HCT116 (cell line): Measurements from ENCODE around the gene FGF8. TPM values are rescaled to one million over a fixed set of nuclear protein-coding genes. Genes with fewer than 3 reads are reported as not detected.

Source experiments
- ATAC-seq: fragments of 200-7000 bp; cut with Tn5 transposase; 2 replicates; pipeline ENCODE4 v1.9.1; 2020; ENCODE audit warnings: mild to moderate bottlenecking, moderate library complexity
- BruUV-seq: library from RNA; stranded (reverse); fragments of 400-500 nt; replicated peaks from 2 replicates; lab custom pipeline; 2021; lab: Mats Ljungman, UMichigan
- CTCF ChIA-PET: fragments of 300-600 bp; sonication (Branson Sonifier 250); formaldehyde crosslinking; loops from one replicate; lab custom pipeline; 2021; ENCODE audit warnings: antibody characterized with exemption; lab: Charles Lee
- POLR2A ChIA-PET: fragments of 300-600, 350-600 bp; sonication (Branson Sonifier 250); formaldehyde crosslinking; loops from one replicate; lab custom pipeline; 2021; ENCODE audit warnings: antibody characterized with exemption; lab: Charles Lee
- RAD21 ChIA-PET, 2 experiments: fragments of 300-600 bp; sonication (Branson Sonifier 250); formaldehyde crosslinking; loops; one replicate each; lab custom pipeline; 2023; ENCODE audit warnings: low total read pairs in 2 of 2; ENCODE audit not compliant: uncharacterized antibody in 2 of 2, unreplicated experiment in 2 of 2, low non-redundant PET in 1 of 2; lab: Charles Lee
- DNase-seq: peaks from one replicate; pipeline ENCODE4 v3.0.0-alpha.2; 2010; ENCODE audit warnings: low read depth, low spot score
- H2AFZ ChIP-seq: fragments of 200-600 bp; shearing (Covaris generic), sonication (generic); 2 replicates; pipeline ENCODE4 v1.6.1; 2017; ENCODE audit warnings: low read depth, mixed run types, mixed read lengths, antibody characterized with exemption, low read length; ENCODE audit not compliant: poor library complexity, severe bottlenecking
- H3K27ac ChIP-seq: 2 replicates; pipeline ENCODE4 v1.5.1; 2012; ENCODE audit warnings: low read depth, low read length
- H3K27me3 ChIP-seq: fragments of 200-600 bp; sonication (generic); 2 replicates; pipeline ENCODE4 v1.6.1; 2016; ENCODE audit warnings: mixed run types, low read length, mixed read lengths; ENCODE audit not compliant: insufficient read depth
- H3K36me3 ChIP-seq, 2 experiments: fragments of 200-500 bp in 1 of 2; fragments of 200-600 bp in 1 of 2; sonication (Bioruptor generic) in 1 of 2; sonication (generic) in 1 of 2; 2 replicates each; pipeline versions ENCODE4 v1.5.1 to v1.6.1; 2014 to 2016; ENCODE audit warnings: low read length in 2 of 2, inconsistent platforms in 1 of 2, mixed read lengths in 1 of 2, mixed run types in 1 of 2; ENCODE audit not compliant: insufficient read depth in 2 of 2, control insufficient read depth in 1 of 2
- H3K4me1 ChIP-seq, 2 experiments: fragments of 200-600 bp in 1 of 2; sonication (generic) in 1 of 2; 2 replicates each; pipeline versions ENCODE4 v1.5.1 to v1.6.1; 2012 to 2017; ENCODE audit warnings: low read length in 2 of 2, inconsistent platforms in 1 of 2, mild to moderate bottlenecking in 1 of 2, mixed read lengths in 1 of 2, mixed run types in 1 of 2, moderate library complexity in 1 of 2; ENCODE audit not compliant: insufficient read depth in 2 of 2, control insufficient read depth in 1 of 2
- H3K4me2 ChIP-seq: fragments of 200-600 bp; sonication (generic); 2 replicates; pipeline ENCODE4 v1.6.1; 2017; ENCODE audit warnings: mixed run types, low read length, mixed read lengths
- H3K4me3 ChIP-seq, 2 experiments: fragments of 200-600 bp in 1 of 2; sonication (generic) in 1 of 2; replicated peaks in 1 of 2; 2 replicates each; pipeline ENCODE4 v1.5.1; 2011 to 2016; ENCODE audit warnings: low read length in 2 of 2, control low read depth in 1 of 2, low read depth in 1 of 2, mild to moderate bottlenecking in 1 of 2, mixed read lengths in 1 of 2, mixed run types in 1 of 2
- H3K79me2 ChIP-seq: fragments of 200-600 bp; sonication (generic); 2 replicates; pipeline ENCODE4 v1.6.1; 2017; ENCODE audit warnings: mild to moderate bottlenecking, mixed run types, low read length, moderate library complexity, mixed read lengths; ENCODE audit not compliant: insufficient read depth
- H3K9ac ChIP-seq: fragments of 200-600 bp; sonication (generic); 2 replicates; pipeline ENCODE4 v1.6.1; 2016; ENCODE audit warnings: low read length, mixed read lengths
- H3K9me2 ChIP-seq: fragments of 200-600 bp; sonication (generic), shearing (Covaris generic); 2 replicates; pipeline ENCODE4 v1.6.1; 2017; ENCODE audit warnings: mixed run types, mild to moderate bottlenecking, moderate library complexity; ENCODE audit not compliant: insufficient read depth
- H3K9me3 ChIP-seq, 2 experiments: fragments of 200-500 bp in 1 of 2; fragments of 200-600 bp in 1 of 2; sonication (Bioruptor generic) in 1 of 2; sonication (generic) in 1 of 2; 2 replicates each; pipeline ENCODE4 v1.6.1; 2014 to 2017; ENCODE audit warnings: low read length in 2 of 2, mixed read lengths in 2 of 2, inconsistent platforms in 1 of 2, low read depth in 1 of 2, mild to moderate bottlenecking in 1 of 2, mixed run types in 1 of 2, moderate library complexity in 1 of 2; ENCODE audit not compliant: control insufficient read depth in 1 of 2, insufficient read depth in 1 of 2
- H4K20me1 ChIP-seq: fragments of 200-600 bp; sonication (generic), shearing (Covaris generic); 2 replicates; pipeline ENCODE4 v1.6.1; 2017; ENCODE audit warnings: mixed run types, mild to moderate bottlenecking, moderate library complexity; ENCODE audit not compliant: insufficient read depth
- EZH2 ChIP-seq: fragments of 200-600 bp; sonication (generic); IDR thresholded peaks from 2 replicates; pipeline ENCODE4 v1.6.1; 2017; ENCODE audit warnings: antibody characterized with exemption, mixed run types
- EZH2phosphoT487 ChIP-seq: fragments of 200-600 bp; IDR thresholded peaks from 2 replicates; pipeline ENCODE4 v1.6.1; 2018; ENCODE audit warnings: antibody characterized with exemption, borderline replicate concordance
- FOSL1 ChIP-seq: IDR thresholded peaks from 2 replicates; pipeline ENCODE4 v1.6.1; 2012; ENCODE audit warnings: low read depth
- JUND ChIP-seq: IDR thresholded peaks from 2 replicates; pipeline ENCODE4 v1.6.1; 2012
- POLR2AphosphoS5 ChIP-seq: IDR thresholded peaks from 2 replicates; pipeline ENCODE4 v1.6.1; 2011; ENCODE audit warnings: mild to moderate bottlenecking, low read depth, low read length, moderate library complexity
- RAD21 ChIP-seq: IDR thresholded peaks from 2 replicates; pipeline ENCODE4 v1.6.1; 2012; ENCODE audit warnings: low read depth, mild to moderate bottlenecking
- TCF7L2 ChIP-seq: IDR thresholded peaks from 2 replicates; pipeline ENCODE4 v1.7.0; 2011; ENCODE audit warnings: borderline replicate concordance, inconsistent platforms; ENCODE audit not compliant: insufficient read depth, insufficient read length; ENCODE audit errors: extremely low read depth
- intact Hi-C: fragments of 100-400 bp; cut with micrococcal nuclease; formaldehyde crosslinking; loops from 2 replicates; pipeline ENCODE4 v1.10.0; 2022
- total RNA-seq: library from RNA; stranded (reverse); gene quantifications from one replicate; pipeline ENCODE4 v1.2.1, GENCODE V29; 2021; ENCODE audit not compliant: unreplicated experiment
- TF ChIP-seq, protein P1 (sequence below): IDR thresholded peaks from 2 replicates; pipeline ENCODE4 v1.6.1; 2012; ENCODE audit warnings: low read depth
- TF ChIP-seq, protein P2 (sequence below): IDR thresholded peaks from 2 replicates; pipeline ENCODE4 v1.6.1; 2012

FGF8 gene
- total RNA-seq, 1 experiment from 2014 or later, result 2.7 TPM

DNA sequence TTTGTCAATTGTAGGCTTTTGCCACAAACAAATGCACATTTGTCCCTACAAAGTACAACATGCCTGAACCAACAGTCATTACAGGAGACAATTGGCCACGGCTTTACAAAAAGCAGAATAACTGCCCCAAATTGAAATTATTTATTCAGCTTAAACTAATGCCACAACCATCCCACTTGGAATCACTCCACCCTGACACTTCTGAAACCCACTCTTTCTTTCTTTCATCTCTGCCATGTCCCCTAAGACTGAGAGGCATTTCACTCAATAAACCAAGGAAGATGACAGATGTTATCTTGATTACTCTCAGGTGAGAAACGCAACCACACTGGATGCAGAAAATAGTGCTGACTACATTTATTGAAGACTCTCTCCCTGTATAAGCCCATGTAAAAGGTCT lies 9.9 kb upstream of the FGF8 start:
- ChIA-PET RAD21 (no interaction called here), CTCF (no interaction called here), POLR2A (no interaction called here)
- BruUV-seq, result TSS peak; percentile 3
- Histone ChIP-seq H2AFZ (no peak overlapping the region), H3K4me3 (no peak overlapping the region), H4K20me1 (no peaks in the 10 kb centered on the region), H3K79me2 (peaks cover 33% of the 10 kb centered on the region), H3K4me2 (no peak overlapping the region), H3K27me3 (no peaks in the 10 kb centered on the region), H3K9ac (no peak overlapping the region), H3K27ac (no peak overlapping the region), H3K4me1 (peaks cover 10 to 30% of the 10 kb centered on the region in 2 experiments), H3K9me3 (no peaks in the 10 kb centered on the region), H3K36me3 (peaks cover 34 to 44% of the 10 kb centered on the region in 2 experiments), H3K9me2 (no peaks in the 10 kb centered on the region)
- intact Hi-C loops, result no loop called here
- no peak for ATAC-seq
- TF ChIP-seq, protein P1, sequence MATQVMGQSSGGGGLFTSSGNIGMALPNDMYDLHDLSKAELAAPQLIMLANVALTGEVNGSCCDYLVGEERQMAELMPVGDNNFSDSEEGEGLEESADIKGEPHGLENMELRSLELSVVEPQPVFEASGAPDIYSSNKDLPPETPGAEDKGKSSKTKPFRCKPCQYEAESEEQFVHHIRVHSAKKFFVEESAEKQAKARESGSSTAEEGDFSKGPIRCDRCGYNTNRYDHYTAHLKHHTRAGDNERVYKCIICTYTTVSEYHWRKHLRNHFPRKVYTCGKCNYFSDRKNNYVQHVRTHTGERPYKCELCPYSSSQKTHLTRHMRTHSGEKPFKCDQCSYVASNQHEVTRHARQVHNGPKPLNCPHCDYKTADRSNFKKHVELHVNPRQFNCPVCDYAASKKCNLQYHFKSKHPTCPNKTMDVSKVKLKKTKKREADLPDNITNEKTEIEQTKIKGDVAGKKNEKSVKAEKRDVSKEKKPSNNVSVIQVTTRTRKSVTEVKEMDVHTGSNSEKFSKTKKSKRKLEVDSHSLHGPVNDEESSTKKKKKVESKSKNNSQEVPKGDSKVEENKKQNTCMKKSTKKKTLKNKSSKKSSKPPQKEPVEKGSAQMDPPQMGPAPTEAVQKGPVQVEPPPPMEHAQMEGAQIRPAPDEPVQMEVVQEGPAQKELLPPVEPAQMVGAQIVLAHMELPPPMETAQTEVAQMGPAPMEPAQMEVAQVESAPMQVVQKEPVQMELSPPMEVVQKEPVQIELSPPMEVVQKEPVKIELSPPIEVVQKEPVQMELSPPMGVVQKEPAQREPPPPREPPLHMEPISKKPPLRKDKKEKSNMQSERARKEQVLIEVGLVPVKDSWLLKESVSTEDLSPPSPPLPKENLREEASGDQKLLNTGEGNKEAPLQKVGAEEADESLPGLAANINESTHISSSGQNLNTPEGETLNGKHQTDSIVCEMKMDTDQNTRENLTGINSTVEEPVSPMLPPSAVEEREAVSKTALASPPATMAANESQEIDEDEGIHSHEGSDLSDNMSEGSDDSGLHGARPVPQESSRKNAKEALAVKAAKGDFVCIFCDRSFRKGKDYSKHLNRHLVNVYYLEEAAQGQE, result no peak
- TF ChIP-seq RAD21 (no peak), TCF7L2 (no peak), FOSL1 (no peak), EZH2 (no peak), POLR2AphosphoS5 (no peak), EZH2phosphoT487 (no peak), JUND (no peak)
- TF ChIP-seq, protein P2, sequence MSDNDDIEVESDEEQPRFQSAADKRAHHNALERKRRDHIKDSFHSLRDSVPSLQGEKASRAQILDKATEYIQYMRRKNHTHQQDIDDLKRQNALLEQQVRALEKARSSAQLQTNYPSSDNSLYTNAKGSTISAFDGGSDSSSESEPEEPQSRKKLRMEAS, result no peak
- DNase-seq, result no peak
